ENCODE results near the gene LST1.

GRCh38 chr6:31579546-31580437 lies 6.3 kb upstream of the LST1 start:
- no peak for TF ChIP-seq CTCF (IDR thresholded peaks at IDR 0.05)
- TF ChIP-seq POLR2A (IDR thresholded peaks at IDR 0.05): no peak
